Measurements from ENCODE around the gene KIF16B.

- TF ChIP-seq, protein P1, sequence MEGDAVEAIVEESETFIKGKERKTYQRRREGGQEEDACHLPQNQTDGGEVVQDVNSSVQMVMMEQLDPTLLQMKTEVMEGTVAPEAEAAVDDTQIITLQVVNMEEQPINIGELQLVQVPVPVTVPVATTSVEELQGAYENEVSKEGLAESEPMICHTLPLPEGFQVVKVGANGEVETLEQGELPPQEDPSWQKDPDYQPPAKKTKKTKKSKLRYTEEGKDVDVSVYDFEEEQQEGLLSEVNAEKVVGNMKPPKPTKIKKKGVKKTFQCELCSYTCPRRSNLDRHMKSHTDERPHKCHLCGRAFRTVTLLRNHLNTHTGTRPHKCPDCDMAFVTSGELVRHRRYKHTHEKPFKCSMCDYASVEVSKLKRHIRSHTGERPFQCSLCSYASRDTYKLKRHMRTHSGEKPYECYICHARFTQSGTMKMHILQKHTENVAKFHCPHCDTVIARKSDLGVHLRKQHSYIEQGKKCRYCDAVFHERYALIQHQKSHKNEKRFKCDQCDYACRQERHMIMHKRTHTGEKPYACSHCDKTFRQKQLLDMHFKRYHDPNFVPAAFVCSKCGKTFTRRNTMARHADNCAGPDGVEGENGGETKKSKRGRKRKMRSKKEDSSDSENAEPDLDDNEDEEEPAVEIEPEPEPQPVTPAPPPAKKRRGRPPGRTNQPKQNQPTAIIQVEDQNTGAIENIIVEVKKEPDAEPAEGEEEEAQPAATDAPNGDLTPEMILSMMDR (IDR thresholded peaks at IDR 0.05; ENCODE audit: low read depth, low read length, missing input control): no peak
- TF ChIP-seq REST (IDR thresholded peaks at IDR 0.05) (no peak), ZBTB33 (IDR thresholded peaks at IDR 0.05) (no peak), EGR1 (IDR thresholded peaks at IDR 0.05; ENCODE audit: low read depth in 2 of 2) (no peak), YY1 (IDR thresholded peaks at IDR 0.05) (no peak), TAF1 (conservative IDR thresholded peaks at IDR 0.05) (no peak), FOXA1 (IDR thresholded peaks at IDR 0.05) (no peak)
- TF ChIP-seq, protein P2, sequence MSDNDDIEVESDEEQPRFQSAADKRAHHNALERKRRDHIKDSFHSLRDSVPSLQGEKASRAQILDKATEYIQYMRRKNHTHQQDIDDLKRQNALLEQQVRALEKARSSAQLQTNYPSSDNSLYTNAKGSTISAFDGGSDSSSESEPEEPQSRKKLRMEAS (IDR thresholded peaks at IDR 0.05): no peak
- TF ChIP-seq, protein P3, sequence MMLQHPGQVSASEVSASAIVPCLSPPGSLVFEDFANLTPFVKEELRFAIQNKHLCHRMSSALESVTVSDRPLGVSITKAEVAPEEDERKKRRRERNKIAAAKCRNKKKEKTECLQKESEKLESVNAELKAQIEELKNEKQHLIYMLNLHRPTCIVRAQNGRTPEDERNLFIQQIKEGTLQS (IDR thresholded peaks at IDR 0.05): no peak
Measured at GRCh38 chr20:16621435-16622141, 48.3 kb upstream of the KIF16B start.

Data from liver (tissue), 3 donors.